ENCODE measurements around the gene ORMDL2. TPM values are rescaled to one million over a fixed set of nuclear protein-coding genes. Genes with fewer than 3 reads are reported as not detected.

The ORMDL2 gene
- total RNA-seq, 4 donors from 2014 or later: 5.0 to 31.2 (median 24.2) TPM

DNA sequence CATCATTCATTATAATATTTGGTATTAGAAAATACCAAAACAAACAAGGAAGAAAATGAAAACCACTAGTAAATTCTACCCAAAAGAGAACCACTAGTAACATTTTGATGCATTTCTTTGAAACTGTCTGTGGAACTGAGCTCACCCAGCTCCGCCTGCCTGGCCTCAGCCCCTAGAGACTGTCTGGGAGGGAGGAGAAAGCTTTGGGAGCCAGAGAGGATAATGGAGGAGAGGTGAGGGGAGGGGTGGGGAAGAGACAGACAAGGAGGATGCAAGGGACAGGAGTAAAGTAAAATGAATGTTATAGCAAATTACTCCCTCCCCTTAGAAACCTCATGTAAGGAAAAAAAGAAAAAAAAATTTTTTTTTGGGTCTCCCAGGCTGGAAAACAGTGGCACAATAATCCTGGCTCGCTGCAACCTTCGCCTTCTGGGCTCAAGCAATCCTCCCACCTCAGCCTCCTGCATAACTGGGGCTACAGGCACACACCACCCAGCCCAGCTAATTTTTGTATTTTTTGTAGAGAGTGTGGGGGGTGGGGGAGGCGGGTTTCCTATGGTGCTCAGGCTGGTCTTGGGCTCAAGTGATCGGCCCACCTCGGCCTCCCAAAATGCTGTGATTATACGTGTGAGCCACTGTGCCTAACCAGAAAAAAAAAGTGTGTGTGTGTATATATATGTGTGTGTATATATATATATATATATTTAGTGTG is 28.1 kb downstream of the ORMDL2 start:
- Histone ChIP-seq H3K27ac (peak overlapping the region in 1 of 4 donors; percentile 84), H3K27me3 (no peaks in the 10 kb centered on the region), H3K36me3 (no peaks in the 10 kb centered on the region), H3K9me3 (no peaks in the 10 kb centered on the region), H3K4me1 (no peaks in the 10 kb centered on the region), H3K4me3 (no peak overlapping the region)
- TF ChIP-seq, protein P1, sequence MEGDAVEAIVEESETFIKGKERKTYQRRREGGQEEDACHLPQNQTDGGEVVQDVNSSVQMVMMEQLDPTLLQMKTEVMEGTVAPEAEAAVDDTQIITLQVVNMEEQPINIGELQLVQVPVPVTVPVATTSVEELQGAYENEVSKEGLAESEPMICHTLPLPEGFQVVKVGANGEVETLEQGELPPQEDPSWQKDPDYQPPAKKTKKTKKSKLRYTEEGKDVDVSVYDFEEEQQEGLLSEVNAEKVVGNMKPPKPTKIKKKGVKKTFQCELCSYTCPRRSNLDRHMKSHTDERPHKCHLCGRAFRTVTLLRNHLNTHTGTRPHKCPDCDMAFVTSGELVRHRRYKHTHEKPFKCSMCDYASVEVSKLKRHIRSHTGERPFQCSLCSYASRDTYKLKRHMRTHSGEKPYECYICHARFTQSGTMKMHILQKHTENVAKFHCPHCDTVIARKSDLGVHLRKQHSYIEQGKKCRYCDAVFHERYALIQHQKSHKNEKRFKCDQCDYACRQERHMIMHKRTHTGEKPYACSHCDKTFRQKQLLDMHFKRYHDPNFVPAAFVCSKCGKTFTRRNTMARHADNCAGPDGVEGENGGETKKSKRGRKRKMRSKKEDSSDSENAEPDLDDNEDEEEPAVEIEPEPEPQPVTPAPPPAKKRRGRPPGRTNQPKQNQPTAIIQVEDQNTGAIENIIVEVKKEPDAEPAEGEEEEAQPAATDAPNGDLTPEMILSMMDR (IDR thresholded peaks at IDR 0.05): no peak
- no peak for TF ChIP-seq POLR2A (IDR thresholded peaks at IDR 0.05)
- no peak for DNase-seq

DNA sequence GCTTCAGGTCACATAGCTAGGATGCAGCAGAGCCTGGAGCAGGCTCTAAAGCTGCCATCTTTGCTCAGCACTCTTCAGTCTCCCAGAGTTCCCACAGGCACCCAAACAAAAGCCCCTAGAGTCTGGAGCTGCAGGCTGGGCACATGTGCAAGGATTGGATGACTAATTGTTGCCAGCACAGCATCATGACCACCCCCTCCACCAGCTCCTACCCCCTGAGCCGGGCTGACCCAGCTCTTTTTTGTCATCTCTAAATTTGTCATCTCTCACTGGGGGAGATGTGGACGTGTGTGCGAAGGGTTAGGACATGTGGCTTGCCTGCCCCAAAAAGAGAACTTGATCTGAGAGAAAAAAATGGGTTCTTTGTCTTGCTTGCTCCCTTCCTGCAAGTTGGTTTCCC is 29.2 kb downstream of the ORMDL2 start:
- Histone ChIP-seq H3K4me3 (no peak overlapping the region), H3K9me3 (no peaks in the 10 kb centered on the region), H3K27me3 (no peaks in the 10 kb centered on the region), H3K27ac (peak overlapping the region; percentile 67 to 90 (median 86)), H3K4me1 (no peaks in the 10 kb centered on the region), H3K36me3 (no peaks in the 10 kb centered on the region)
- DNase-seq: no peak
- TF ChIP-seq, protein P1 (IDR thresholded peaks at IDR 0.05): no peak
- TF ChIP-seq POLR2A (IDR thresholded peaks at IDR 0.05): no peak

DNA sequence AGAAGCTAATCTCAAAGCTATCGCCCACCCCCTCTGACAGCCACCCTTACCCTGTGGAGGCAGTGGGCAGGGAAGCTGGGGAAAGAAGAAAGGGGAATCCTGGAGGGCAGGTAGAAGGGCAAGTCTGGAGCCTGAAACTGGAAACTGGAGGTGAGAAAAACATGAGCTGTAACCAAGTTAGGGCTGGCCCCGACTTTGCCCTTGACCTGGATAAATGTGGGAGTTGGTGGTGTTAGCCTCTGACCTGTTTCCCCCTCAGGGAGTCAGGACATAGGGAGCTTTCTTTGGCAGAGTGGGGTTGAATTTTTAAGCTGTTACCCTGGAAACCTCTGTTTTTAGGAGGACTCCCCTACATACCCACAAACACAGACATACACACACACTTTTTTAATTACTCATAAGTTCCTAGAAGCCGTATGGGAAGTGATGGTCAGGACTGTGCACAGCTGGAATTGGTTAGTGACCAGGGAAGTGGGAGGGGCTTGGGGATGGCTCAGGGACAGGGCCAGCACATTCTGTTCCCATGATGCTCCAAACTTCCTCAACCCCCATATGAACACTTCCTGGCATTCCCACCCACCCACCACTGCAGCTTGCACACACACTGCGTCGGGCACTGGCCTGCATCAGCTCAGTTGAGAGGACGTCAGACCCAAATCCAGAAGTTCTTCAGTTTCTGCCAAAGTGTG is 29.9 kb downstream of the ORMDL2 start:
- Histone ChIP-seq H3K27me3 (no peaks in the 10 kb centered on the region), H3K4me1 (no peaks in the 10 kb centered on the region), H3K9me3 (no peaks in the 10 kb centered on the region), H3K27ac (peak overlapping the region; percentile 67 to 90 (median 86)), H3K4me3 (no peak overlapping the region), H3K36me3 (no peaks in the 10 kb centered on the region)
- DNase-seq: peak; percentile 48 to 88 (median 64)
- TF ChIP-seq, protein P1 (IDR thresholded peaks at IDR 0.05): no peak
- no peak for TF ChIP-seq POLR2A (IDR thresholded peaks at IDR 0.05)

DNA sequence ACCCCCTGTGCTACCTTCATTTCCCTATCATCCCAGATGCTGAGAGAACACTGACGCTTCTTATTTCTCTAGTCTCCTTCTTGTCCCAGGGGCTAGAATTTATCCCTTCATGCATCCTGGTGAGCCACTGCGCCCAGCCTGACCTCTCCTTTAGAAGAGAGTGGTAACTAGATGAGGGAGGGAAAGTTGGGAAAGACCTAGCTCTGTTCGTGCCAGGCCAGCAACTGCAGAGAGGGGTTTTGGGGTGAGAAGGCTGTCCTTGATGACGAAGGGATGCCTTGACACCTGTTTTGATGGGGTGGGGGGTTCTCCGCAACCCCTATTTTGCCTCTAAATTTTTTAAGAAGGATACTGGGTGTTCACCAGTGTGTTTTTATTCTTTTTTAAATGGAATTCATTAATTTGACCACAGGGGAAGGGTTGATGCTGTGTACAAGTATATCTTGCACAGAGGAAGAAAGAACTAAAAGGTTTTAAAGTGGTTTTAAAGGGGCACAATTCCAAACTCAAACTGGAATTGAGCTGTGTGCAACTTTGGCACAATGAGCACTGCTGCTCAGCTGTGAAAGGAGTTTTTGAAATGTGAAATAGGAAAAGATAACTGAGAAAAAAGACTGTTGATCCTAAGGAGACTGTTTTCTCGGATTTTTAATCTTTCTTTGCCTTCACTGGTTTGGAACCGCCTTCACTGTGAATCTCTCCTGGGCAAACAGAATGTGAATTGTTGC is 31.9 kb downstream of the ORMDL2 start:
- Histone ChIP-seq H3K27ac (no peak overlapping the region), H3K4me3 (no peak overlapping the region), H3K36me3 (no peaks in the 10 kb centered on the region), H3K9me3 (no peaks in the 10 kb centered on the region), H3K27me3 (no peaks in the 10 kb centered on the region), H3K4me1 (no peaks in the 10 kb centered on the region)
- no peak for DNase-seq
- TF ChIP-seq POLR2A (IDR thresholded peaks at IDR 0.05): no peak
- TF ChIP-seq, protein P1 (IDR thresholded peaks at IDR 0.05): no peak

DNA sequence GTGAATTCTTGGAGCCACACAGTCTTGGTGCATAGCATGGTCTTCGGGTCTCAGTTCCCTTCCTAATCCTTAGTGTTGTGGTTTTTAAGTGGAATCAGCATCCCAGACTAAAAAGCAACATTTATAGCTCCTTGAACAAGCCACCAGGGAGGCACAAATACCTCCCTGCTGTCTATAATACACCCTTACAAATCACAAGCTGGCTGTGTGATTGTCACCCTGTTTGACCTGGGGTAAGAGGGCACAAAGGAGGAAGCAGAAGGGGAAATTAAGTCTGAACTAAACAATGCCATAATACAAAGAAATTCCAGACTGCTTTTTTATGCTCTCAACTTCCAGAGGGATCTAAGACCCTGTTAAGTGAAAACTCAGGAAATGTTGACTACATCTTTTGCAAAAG is 32.6 kb downstream of the ORMDL2 start:
- Histone ChIP-seq H3K27me3 (no peaks in the 10 kb centered on the region), H3K4me1 (no peaks in the 10 kb centered on the region), H3K27ac (no peak overlapping the region), H3K9me3 (no peaks in the 10 kb centered on the region), H3K4me3 (no peak overlapping the region), H3K36me3 (no peaks in the 10 kb centered on the region)
- no peak for TF ChIP-seq POLR2A (IDR thresholded peaks at IDR 0.05)
- TF ChIP-seq, protein P1 (IDR thresholded peaks at IDR 0.05): no peak
- no peak for DNase-seq
